TTC549 (cell line): ENCODE data around the gene DPEP2NB.
"Not testable (repeated sequence)": the region's sequence is repeated elsewhere in the genome, so short reads cannot be mapped to it uniquely, and the experiment has no call there.

ENCODE experiments used
- FAIRE-seq: peaks from 2 replicates; lab custom pipeline; 2012; peaks lifted over from hg19 to GRCh38; lab: Jason Lieb, UNC

The DPEP2NB gene

GRCh38 chr16:68015681-68016080 is at the start of gene DPEP2NB:
TSS of gene DPEP2NB (minus strand) at chr16:68015911. CDS start at chr16:68015770, 141 bp downstream.
- no peak for FAIRE-seq

- FAIRE-seq: no peak
These were observed 49.2 kb upstream of the DPEP2NB start for GRCh38 chr16:68064791-68065365.

GRCh38 chr16:68062910-68063393 is 47.2 kb upstream of the DPEP2NB start:
- FAIRE-seq: no peak

GRCh38 chr16:68061396-68061795 is 45.7 kb upstream of the DPEP2NB start:
- no peak for FAIRE-seq

GRCh38 chr16:68059804-68060203 is 44.1 kb upstream of the DPEP2NB start:
- no peak for FAIRE-seq

- no peak for FAIRE-seq
These were observed 39.7 kb upstream of the DPEP2NB start for GRCh38 chr16:68055395-68055794.

GRCh38 chr16:68049449-68049848 is 33.7 kb upstream of the DPEP2NB start:
- FAIRE-seq: no peak

- FAIRE-seq: no peak
These were observed 32.3 kb upstream of the DPEP2NB start for GRCh38 chr16:68047987-68048386.

GRCh38 chr16:68046106-68046505 is 30.4 kb upstream of the DPEP2NB start:
- no peak for FAIRE-seq

GRCh38 chr16:68041783-68042182 is 26.1 kb upstream of the DPEP2NB start:
- no peak for FAIRE-seq

GRCh38 chr16:68040506-68041288 is 25.0 kb upstream of the DPEP2NB start:
- no peak for FAIRE-seq

- FAIRE-seq: no peak
These were observed 22.3 kb upstream of the DPEP2NB start for GRCh38 chr16:68037841-68038597.

- FAIRE-seq: no peak
These were observed 19.5 kb upstream of the DPEP2NB start for GRCh38 chr16:68035227-68035626.

GRCh38 chr16:68033101-68033500 is 17.4 kb upstream of the DPEP2NB start:
- FAIRE-seq: no peak

GRCh38 chr16:68031951-68032350 is 16.2 kb upstream of the DPEP2NB start:
- no peak for FAIRE-seq

GRCh38 chr16:68030108-68030507 is 14.4 kb upstream of the DPEP2NB start:
- FAIRE-seq: not testable (repeated sequence)

- no peak for FAIRE-seq
These were observed 13.3 kb upstream of the DPEP2NB start for GRCh38 chr16:68028996-68029395.

GRCh38 chr16:68022728-68023537 is 7.2 kb upstream of the DPEP2NB start, which contains the start of the genes DDX28 and DUS2:
TSS of gene DDX28 (minus strand) at chr16:68023232. CDS start at chr16:68023202, 30 bp downstream.
TSS of gene DUS2 (plus strand) at chr16:68023284. CDS start at chr16:68038024, 14,740 bp downstream.
- no peak for FAIRE-seq

GRCh38 chr16:68022278-68022727 is 6.6 kb upstream of the DPEP2NB start:
- no peak for FAIRE-seq

- FAIRE-seq: no peak
These were observed 5.8 kb upstream of the DPEP2NB start for GRCh38 chr16:68021490-68021889.

GRCh38 chr16:68019167-68019680 is 3.5 kb upstream of the DPEP2NB start:
- no peak for FAIRE-seq

- no peak for FAIRE-seq
These were observed 2.3 kb downstream of the DPEP2NB start for GRCh38 chr16:68013440-68013839.
